Panc1 (cell line): ENCODE data around the gene TAS2R8. TPM values are rescaled to one million over a fixed set of nuclear protein-coding genes. Genes with fewer than 3 reads are reported as not detected.
"Not testable (repeated sequence)": the region's sequence is repeated elsewhere in the genome, so short reads cannot be mapped to it uniquely, and the experiment has no call there.

Experiments
- ATAC-seq: fragments of 200-7000 bp; cut with Tn5 transposase; 2 replicates; pipeline ENCODE4 v1.9.1; 2020; ENCODE audit warnings: mild to moderate bottlenecking, moderate library complexity
- BruUV-seq: library from RNA; stranded (reverse); fragments of 400-500 nt; replicated peaks from 2 replicates; lab custom pipeline; 2021; lab: Mats Ljungman, UMichigan
- CTCF ChIA-PET: fragments of 300-600 bp; sonication (Branson Sonifier 250); formaldehyde crosslinking; loops from one replicate; lab custom pipeline; 2022; ENCODE audit warnings: antibody characterized with exemption; lab: Charles Lee
- POLR2A ChIA-PET: fragments of 300-600 bp; sonication (Branson Sonifier 250); formaldehyde crosslinking; loops from one replicate; lab custom pipeline; 2022; ENCODE audit warnings: antibody characterized with exemption; lab: Charles Lee
- DNase-seq: peaks from one replicate; pipeline ENCODE4 v3.0.0-alpha.2; 2010; ENCODE audit warnings: low read depth, low spot score
- H3K27ac ChIP-seq: 2 replicates; pipeline ENCODE4 v1.5.1; 2011; ENCODE audit warnings: mild to moderate bottlenecking, low read length, inconsistent platforms
- H3K27me3 ChIP-seq: fragments of 200-500 bp; sonication (Bioruptor generic); 2 replicates; pipeline ENCODE4 v1.6.0; 2014; ENCODE audit warnings: low read length, inconsistent platforms; ENCODE audit not compliant: control insufficient read depth, insufficient read depth
- H3K36me3 ChIP-seq: fragments of 200-500 bp; sonication (Bioruptor generic); 2 replicates; pipeline ENCODE4 v1.5.1; 2014; ENCODE audit warnings: inconsistent platforms, mild to moderate bottlenecking, low read length, moderate library complexity; ENCODE audit not compliant: control insufficient read depth, insufficient read depth
- H3K4me1 ChIP-seq: 2 replicates; pipeline ENCODE4 v1.5.1; 2011; ENCODE audit warnings: inconsistent platforms, mild to moderate bottlenecking, low read length, moderate library complexity; ENCODE audit not compliant: control insufficient read depth, insufficient read depth
- H3K4me3 ChIP-seq, 2 experiments: 2 replicates each; pipeline ENCODE4 v1.5.1; 2011 to 2012; ENCODE audit warnings: low read depth in 2 of 2, low read length in 2 of 2, mild to moderate bottlenecking in 2 of 2, inconsistent platforms in 1 of 2, moderate library complexity in 1 of 2
- H3K9me3 ChIP-seq: fragments of 200-500 bp; sonication (Bioruptor generic); 2 replicates; pipeline ENCODE4 v1.5.1; 2014; ENCODE audit warnings: low read depth, mild to moderate bottlenecking, inconsistent platforms, low read length, moderate library complexity; ENCODE audit not compliant: control insufficient read depth, insufficient read depth
- POLR2AphosphoS5 ChIP-seq: IDR thresholded peaks from 2 replicates; pipeline ENCODE4 v1.6.1; 2012; ENCODE audit warnings: mild to moderate bottlenecking, low read depth, low read length, moderate library complexity
- SIN3A ChIP-seq: IDR thresholded peaks from 2 replicates; pipeline ENCODE4 v1.6.1; 2012; ENCODE audit warnings: low read depth, mild to moderate bottlenecking, low read length, moderate library complexity, borderline replicate concordance; ENCODE audit not compliant: insufficient read depth
- TCF7L2 ChIP-seq: IDR thresholded peaks from 2 replicates; pipeline ENCODE4 v1.6.1; 2011; ENCODE audit warnings: mild to moderate bottlenecking, low read depth, low read length, inconsistent platforms
- in situ Hi-C: cut with HindIII; loops from 2 replicates; pipeline ENCODE4 v1.10.0; 2016; ENCODE audit warnings: low sequenced_read_pairs, low pct_unique_long_range_greater_than_20kb
- intact Hi-C: fragments of 100-400 bp; cut with micrococcal nuclease; formaldehyde crosslinking; loops from one replicate; pipeline ENCODE4 v1.10.0; 2022; ENCODE audit not compliant: unreplicated experiment
- total RNA-seq: library from RNA; stranded (reverse); gene quantifications from one replicate; pipeline ENCODE4 v1.2.1, GENCODE V29; 2021; ENCODE audit not compliant: unreplicated experiment
- TF ChIP-seq, protein P1 (sequence below): fragments of 450-650 bp; IDR thresholded peaks from 2 replicates; pipeline ENCODE4 v1.5.1; 2017; ENCODE audit warnings: mild to moderate bottlenecking
- TF ChIP-seq, protein P2 (sequence below), 2 experiments: IDR thresholded peaks; 2 replicates each; pipeline ENCODE4 v1.6.1; 2011 to 2012; ENCODE audit warnings: low read depth in 2 of 2, control low read depth in 1 of 2, low read length in 1 of 2, mild to moderate bottlenecking in 1 of 2, moderate library complexity in 1 of 2; ENCODE audit not compliant: insufficient read depth in 1 of 2

Gene TAS2R8
- total RNA-seq, 1 experiment from 2014 or later: not detected

DNA sequence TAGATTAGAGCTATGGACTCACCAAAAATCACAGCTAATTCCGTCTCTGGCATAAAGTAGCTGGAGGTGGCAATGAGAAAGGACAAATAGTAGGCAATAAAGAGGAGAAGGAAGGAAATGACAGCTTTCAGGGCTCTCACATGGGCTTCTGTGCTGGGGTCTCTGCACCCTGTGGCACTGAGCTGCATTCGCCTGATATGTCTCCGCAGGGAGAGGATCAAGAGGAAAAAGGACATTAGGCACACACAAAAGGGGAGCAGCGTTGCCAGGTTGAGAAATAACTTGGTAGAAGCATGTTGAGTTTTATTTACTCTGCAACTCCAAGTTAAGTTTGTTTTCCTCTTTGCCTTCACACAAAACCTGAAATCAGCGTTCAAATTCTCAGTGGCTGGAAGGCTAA is 5.3 kb downstream of the TAS2R8 start:
- BruUV-seq: no TSS peak
- no peaks in the 10 kb centered on the region for H3K9me3 ChIP-seq
- in situ Hi-C loops: no loop called here
- H3K4me3 ChIP-seq: no peak overlapping the region
- CTCF ChIA-PET: no interaction called here
- no peaks in the 10 kb centered on the region; the same call in 1 of the 2 replicates for H3K27me3 ChIP-seq
- H3K36me3 ChIP-seq: no peaks in the 10 kb centered on the region
- DNase-seq (no peak), ATAC-seq (no peak)
- intact Hi-C loops: no loop called here
- H3K4me1 ChIP-seq: no peaks in the 10 kb centered on the region
- TF ChIP-seq, protein P1, sequence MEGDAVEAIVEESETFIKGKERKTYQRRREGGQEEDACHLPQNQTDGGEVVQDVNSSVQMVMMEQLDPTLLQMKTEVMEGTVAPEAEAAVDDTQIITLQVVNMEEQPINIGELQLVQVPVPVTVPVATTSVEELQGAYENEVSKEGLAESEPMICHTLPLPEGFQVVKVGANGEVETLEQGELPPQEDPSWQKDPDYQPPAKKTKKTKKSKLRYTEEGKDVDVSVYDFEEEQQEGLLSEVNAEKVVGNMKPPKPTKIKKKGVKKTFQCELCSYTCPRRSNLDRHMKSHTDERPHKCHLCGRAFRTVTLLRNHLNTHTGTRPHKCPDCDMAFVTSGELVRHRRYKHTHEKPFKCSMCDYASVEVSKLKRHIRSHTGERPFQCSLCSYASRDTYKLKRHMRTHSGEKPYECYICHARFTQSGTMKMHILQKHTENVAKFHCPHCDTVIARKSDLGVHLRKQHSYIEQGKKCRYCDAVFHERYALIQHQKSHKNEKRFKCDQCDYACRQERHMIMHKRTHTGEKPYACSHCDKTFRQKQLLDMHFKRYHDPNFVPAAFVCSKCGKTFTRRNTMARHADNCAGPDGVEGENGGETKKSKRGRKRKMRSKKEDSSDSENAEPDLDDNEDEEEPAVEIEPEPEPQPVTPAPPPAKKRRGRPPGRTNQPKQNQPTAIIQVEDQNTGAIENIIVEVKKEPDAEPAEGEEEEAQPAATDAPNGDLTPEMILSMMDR: no peak
- TF ChIP-seq SIN3A (no peak), POLR2AphosphoS5 (no peak), TCF7L2 (no peak)
- TF ChIP-seq, protein P2, sequence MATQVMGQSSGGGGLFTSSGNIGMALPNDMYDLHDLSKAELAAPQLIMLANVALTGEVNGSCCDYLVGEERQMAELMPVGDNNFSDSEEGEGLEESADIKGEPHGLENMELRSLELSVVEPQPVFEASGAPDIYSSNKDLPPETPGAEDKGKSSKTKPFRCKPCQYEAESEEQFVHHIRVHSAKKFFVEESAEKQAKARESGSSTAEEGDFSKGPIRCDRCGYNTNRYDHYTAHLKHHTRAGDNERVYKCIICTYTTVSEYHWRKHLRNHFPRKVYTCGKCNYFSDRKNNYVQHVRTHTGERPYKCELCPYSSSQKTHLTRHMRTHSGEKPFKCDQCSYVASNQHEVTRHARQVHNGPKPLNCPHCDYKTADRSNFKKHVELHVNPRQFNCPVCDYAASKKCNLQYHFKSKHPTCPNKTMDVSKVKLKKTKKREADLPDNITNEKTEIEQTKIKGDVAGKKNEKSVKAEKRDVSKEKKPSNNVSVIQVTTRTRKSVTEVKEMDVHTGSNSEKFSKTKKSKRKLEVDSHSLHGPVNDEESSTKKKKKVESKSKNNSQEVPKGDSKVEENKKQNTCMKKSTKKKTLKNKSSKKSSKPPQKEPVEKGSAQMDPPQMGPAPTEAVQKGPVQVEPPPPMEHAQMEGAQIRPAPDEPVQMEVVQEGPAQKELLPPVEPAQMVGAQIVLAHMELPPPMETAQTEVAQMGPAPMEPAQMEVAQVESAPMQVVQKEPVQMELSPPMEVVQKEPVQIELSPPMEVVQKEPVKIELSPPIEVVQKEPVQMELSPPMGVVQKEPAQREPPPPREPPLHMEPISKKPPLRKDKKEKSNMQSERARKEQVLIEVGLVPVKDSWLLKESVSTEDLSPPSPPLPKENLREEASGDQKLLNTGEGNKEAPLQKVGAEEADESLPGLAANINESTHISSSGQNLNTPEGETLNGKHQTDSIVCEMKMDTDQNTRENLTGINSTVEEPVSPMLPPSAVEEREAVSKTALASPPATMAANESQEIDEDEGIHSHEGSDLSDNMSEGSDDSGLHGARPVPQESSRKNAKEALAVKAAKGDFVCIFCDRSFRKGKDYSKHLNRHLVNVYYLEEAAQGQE (IDR thresholded peaks at IDR 0.05; ENCODE audit: insufficient read depth in 1 of 2, low read depth in 2 of 2, low read length in 1 of 2): no peak
- no peak overlapping the region for H3K27ac ChIP-seq
- POLR2A ChIA-PET: no interaction called here

DNA sequence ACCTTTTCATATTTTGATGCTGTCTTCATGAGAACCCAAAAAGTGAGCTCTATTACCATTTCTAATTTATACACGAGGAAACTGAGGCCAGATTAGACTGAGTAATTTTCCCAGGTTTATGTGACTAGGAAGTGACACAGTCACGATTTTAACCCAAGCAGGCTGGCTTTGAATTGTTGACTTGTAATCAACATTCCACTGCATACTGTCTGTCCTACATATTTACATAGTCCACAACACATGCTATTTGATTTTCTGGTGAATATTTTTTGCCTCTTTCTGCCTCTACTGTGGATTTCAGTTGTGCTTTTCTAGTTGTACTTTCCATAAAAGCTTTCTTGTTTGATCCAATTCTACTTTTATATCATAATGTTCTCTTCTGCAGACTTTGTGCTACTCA is 12.9 kb downstream of the TAS2R8 start:
- in situ Hi-C loops: no loop called here

DNA sequence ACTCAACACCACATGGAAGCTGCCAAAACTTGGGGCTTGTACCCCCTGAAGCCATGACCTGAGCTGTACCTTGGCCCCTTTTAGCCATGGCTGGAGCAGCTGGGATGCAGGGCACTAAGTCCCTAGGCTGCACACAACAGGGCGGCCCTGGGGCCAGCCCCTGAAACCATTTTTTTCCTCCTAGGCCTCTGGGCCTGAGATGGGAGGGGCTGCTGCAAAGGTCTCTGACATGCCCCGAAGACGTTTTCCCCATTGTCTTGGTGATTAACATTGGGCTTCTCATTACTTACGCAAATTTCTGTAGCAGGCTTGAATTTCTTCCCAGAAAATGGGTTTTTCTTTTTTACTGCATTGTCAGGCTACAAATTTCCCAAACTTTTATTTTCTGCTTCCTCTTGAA is 15.3 kb downstream of the TAS2R8 start:
- H3K9me3 ChIP-seq, BruUV-seq, ATAC-seq, intact Hi-C loops, in situ Hi-C loops, H3K4me3 ChIP-seq, H3K36me3 ChIP-seq, DNase-seq, H3K27me3 ChIP-seq, H3K4me1 ChIP-seq, H3K27ac ChIP-seq, CTCF ChIA-PET, POLR2A ChIA-PET: not testable (repeated sequence)

More for the DNA sequence above, 12.9 kb downstream of the TAS2R8 start:
- H3K36me3 ChIP-seq: no peaks in the 10 kb centered on the region
- intact Hi-C loops: no loop called here
- ChIA-PET POLR2A (no interaction called here), CTCF (no interaction called here)
- H3K4me1 ChIP-seq: no peaks in the 10 kb centered on the region
- TF ChIP-seq, protein P2 (IDR thresholded peaks at IDR 0.05; ENCODE audit: insufficient read depth in 1 of 2, low read depth in 2 of 2, low read length in 1 of 2): no peak
- TF ChIP-seq POLR2AphosphoS5 (no peak), TCF7L2 (no peak), SIN3A (no peak)
- TF ChIP-seq, protein P1: no peak
- DNase-seq (no peak), ATAC-seq (no peak)
- H3K27ac ChIP-seq: no peak overlapping the region
- no TSS peak for BruUV-seq
- H3K9me3 ChIP-seq: no peaks in the 10 kb centered on the region
- no peak overlapping the region for H3K4me3 ChIP-seq
- H3K27me3 ChIP-seq: no peaks in the 10 kb centered on the region; the same call in 1 of the 2 replicates
